ENCODE results near the gene KLHL29.

DNA sequence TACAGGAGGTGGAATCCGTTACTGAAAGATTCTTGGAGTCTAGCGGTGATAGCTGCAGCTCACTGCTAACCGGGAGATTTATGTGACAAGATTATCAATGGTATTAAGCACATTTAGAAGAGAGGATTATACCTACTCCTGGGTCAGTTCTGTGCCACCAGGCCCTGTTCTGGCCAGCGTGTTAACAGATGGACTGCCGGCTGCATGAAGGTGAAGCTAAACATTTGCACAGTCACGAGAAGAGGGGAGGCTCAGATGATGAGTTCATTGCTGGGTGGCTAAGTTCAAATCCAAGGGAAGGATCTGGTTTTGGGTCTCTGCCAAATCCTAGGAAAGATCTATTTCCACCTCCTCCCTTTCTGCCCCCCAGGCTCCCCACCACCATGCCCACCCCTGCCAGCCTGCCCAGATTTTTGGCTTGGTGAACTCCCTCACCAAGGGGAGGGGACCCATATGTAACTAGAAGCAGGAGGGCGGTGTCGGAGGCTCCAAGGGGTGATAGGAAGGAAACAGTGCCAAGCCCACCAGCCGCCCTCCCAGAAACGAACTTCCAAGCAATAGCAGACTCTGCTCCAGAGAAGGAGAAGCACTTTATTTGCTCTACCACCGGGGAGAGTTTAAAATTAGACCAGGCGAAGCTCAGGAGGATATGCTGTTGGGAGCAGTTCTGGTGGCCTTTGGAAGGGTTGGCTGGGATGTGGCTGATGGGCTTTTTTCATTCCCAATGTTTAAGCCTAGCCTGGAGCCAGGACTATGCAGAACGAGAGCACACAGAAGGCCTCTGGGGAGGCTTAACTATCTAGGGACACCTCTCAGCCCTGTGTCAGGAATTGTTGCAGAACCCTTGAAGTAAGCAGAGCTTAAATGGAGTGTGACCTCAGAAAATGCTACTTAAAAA is 200.5 kb downstream of the KLHL29 start:
- TF ChIP-seq, protein P1, sequence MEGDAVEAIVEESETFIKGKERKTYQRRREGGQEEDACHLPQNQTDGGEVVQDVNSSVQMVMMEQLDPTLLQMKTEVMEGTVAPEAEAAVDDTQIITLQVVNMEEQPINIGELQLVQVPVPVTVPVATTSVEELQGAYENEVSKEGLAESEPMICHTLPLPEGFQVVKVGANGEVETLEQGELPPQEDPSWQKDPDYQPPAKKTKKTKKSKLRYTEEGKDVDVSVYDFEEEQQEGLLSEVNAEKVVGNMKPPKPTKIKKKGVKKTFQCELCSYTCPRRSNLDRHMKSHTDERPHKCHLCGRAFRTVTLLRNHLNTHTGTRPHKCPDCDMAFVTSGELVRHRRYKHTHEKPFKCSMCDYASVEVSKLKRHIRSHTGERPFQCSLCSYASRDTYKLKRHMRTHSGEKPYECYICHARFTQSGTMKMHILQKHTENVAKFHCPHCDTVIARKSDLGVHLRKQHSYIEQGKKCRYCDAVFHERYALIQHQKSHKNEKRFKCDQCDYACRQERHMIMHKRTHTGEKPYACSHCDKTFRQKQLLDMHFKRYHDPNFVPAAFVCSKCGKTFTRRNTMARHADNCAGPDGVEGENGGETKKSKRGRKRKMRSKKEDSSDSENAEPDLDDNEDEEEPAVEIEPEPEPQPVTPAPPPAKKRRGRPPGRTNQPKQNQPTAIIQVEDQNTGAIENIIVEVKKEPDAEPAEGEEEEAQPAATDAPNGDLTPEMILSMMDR (conservative IDR thresholded peaks at IDR 0.05; ENCODE audit: low read length) = no peak
- TF ChIP-seq EZH2phosphoT487 (IDR thresholded peaks at IDR 0.05; ENCODE audit: borderline replicate concordance) = no peak

Data from Loucy (cell line).